ENCODE data around the gene PNRC1. TPM values are rescaled to one million over a fixed set of nuclear protein-coding genes. Genes with fewer than 3 reads are reported as not detected.

Gene PNRC1
- total RNA-seq, 2 donors from 2014 or later = 671 to 837 TPM

GRCh38 chr6:89131599-89131998 lies 51.0 kb downstream of the PNRC1 start:
- H3K4me1 Mint-ChIP-seq = no peaks in the 10 kb centered on the region
- no peak overlapping the region for H3K27ac Mint-ChIP-seq
- DNase-seq (no peak), ATAC-seq (no peak)
- no peaks in the 10 kb centered on the region for H3K36me3 Mint-ChIP-seq (ENCODE audit: low read depth)
- H3K4me3 Mint-ChIP-seq = no peak overlapping the region
- no peaks in the 10 kb centered on the region for H3K9me3 ChIP-seq (ENCODE audit: control insufficient read depth, low read length, poor library complexity, severe bottlenecking)
- H3K27me3 Mint-ChIP-seq = no peaks in the 10 kb centered on the region

GRCh38 chr6:89132057-89132456 lies 51.5 kb downstream of the PNRC1 start:
- Mint-ChIP-seq H3K4me3 (no peak overlapping the region), H3K27me3 (no peaks in the 10 kb centered on the region), H3K36me3 (ENCODE audit: low read depth) (no peaks in the 10 kb centered on the region), H3K27ac (no peak overlapping the region), H3K4me1 (no peaks in the 10 kb centered on the region)
- no peak for DNase-seq
- H3K9me3 ChIP-seq (ENCODE audit: control insufficient read depth, low read length, poor library complexity, severe bottlenecking) = no peaks in the 10 kb centered on the region
- no peak for ATAC-seq

DNA sequence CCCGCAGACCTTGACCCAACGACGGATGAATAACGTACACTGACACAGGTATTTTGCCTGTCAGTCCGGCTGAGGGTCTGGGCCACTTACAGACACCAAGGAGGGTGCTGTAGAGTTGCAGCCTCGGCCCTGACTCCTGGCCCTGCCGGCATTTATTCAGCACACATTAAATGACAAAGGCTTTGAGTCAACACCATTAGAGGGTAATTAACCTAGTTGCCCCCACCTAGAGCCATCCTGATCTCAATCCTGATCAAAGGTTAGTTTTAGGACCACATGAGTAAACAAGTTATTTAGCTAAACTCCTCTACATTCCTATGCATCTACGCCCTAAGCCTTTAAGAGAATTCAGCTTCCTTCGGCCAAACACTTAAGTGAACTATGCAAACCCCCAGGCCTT lies 53.4 kb downstream of the PNRC1 start:
- Mint-ChIP-seq H3K36me3 (ENCODE audit: low read depth) (no peaks in the 10 kb centered on the region), H3K27me3 (no peaks in the 10 kb centered on the region), H3K27ac (no peak overlapping the region), H3K4me1 (no peaks in the 10 kb centered on the region), H3K4me3 (no peak overlapping the region)
- no peak for DNase-seq
- no peaks in the 10 kb centered on the region for H3K9me3 ChIP-seq (ENCODE audit: control insufficient read depth, low read length, poor library complexity, severe bottlenecking)
- no peak for ATAC-seq

- Mint-ChIP-seq H3K4me1 (peaks cover 3% of the 10 kb centered on the region), H3K4me3 (no peak overlapping the region), H3K27me3 (no peaks in the 10 kb centered on the region), H3K27ac (peak overlapping the region; percentile 47), H3K36me3 (ENCODE audit: low read depth) (no peaks in the 10 kb centered on the region)
- DNase-seq (no peak), ATAC-seq (no peak)
- no peaks in the 10 kb centered on the region for H3K9me3 ChIP-seq (ENCODE audit: control insufficient read depth, low read length, poor library complexity, severe bottlenecking)
Observed at GRCh38 chr6:89134723-89135122, 54.2 kb downstream of the PNRC1 start.

Other genes starting within 250 kb of the PNRC1 start
- 10 to 100 TPM; 17.6 to 23.0 TPM for gene RNGTT, start 117.1 kb upstream of the PNRC1 start, total RNA-seq
- not detected for gene SRSF12, start 37.3 kb downstream of the PNRC1 start, total RNA-seq
- 1 to 10 TPM; 4.2 to 5.5 TPM for gene PM20D2, start 65.3 kb downstream of the PNRC1 start, total RNA-seq
- not detected for gene GABRR1, start 136.6 kb downstream of the PNRC1 start, total RNA-seq
- gene GABRR2, start 234.5 kb downstream of the PNRC1 start, total RNA-seq = 1 to 10 TPM in 1 of 2 donors, under 1 TPM in 1; 0.65 to 1.4 TPM

Data from T-helper 17 cell (primary cell).